Panc1 (cell line): Measurements from ENCODE around the gene PBX1. TPM values are rescaled to one million over a fixed set of nuclear protein-coding genes. Genes with fewer than 3 reads are reported as not detected.

ENCODE experiments used
- ATAC-seq: fragments of 200-7000 bp; cut with Tn5 transposase; 2 replicates; pipeline ENCODE4 v1.9.1; 2020; ENCODE audit warnings: mild to moderate bottlenecking, moderate library complexity
- BruUV-seq: library from RNA; stranded (reverse); fragments of 400-500 nt; replicated peaks from 2 replicates; lab custom pipeline; 2021; lab: Mats Ljungman, UMichigan
- CTCF ChIA-PET: fragments of 300-600 bp; sonication (Branson Sonifier 250); formaldehyde crosslinking; loops from one replicate; lab custom pipeline; 2022; ENCODE audit warnings: antibody characterized with exemption; lab: Charles Lee
- POLR2A ChIA-PET: fragments of 300-600 bp; sonication (Branson Sonifier 250); formaldehyde crosslinking; loops from one replicate; lab custom pipeline; 2022; ENCODE audit warnings: antibody characterized with exemption; lab: Charles Lee
- DNase-seq: peaks from one replicate; pipeline ENCODE4 v3.0.0-alpha.2; 2010; ENCODE audit warnings: low read depth, low spot score
- H3K27ac ChIP-seq: 2 replicates; pipeline ENCODE4 v1.5.1; 2011; ENCODE audit warnings: mild to moderate bottlenecking, low read length, inconsistent platforms
- H3K27me3 ChIP-seq: fragments of 200-500 bp; sonication (Bioruptor generic); 2 replicates; pipeline ENCODE4 v1.6.0; 2014; ENCODE audit warnings: low read length, inconsistent platforms; ENCODE audit not compliant: control insufficient read depth, insufficient read depth
- H3K36me3 ChIP-seq: fragments of 200-500 bp; sonication (Bioruptor generic); 2 replicates; pipeline ENCODE4 v1.5.1; 2014; ENCODE audit warnings: inconsistent platforms, mild to moderate bottlenecking, low read length, moderate library complexity; ENCODE audit not compliant: control insufficient read depth, insufficient read depth
- H3K4me1 ChIP-seq: 2 replicates; pipeline ENCODE4 v1.5.1; 2011; ENCODE audit warnings: inconsistent platforms, mild to moderate bottlenecking, low read length, moderate library complexity; ENCODE audit not compliant: control insufficient read depth, insufficient read depth
- H3K4me3 ChIP-seq, 2 experiments: 2 replicates each; pipeline ENCODE4 v1.5.1; 2011 to 2012; ENCODE audit warnings: low read depth in 2 of 2, low read length in 2 of 2, mild to moderate bottlenecking in 2 of 2, inconsistent platforms in 1 of 2, moderate library complexity in 1 of 2
- H3K9me3 ChIP-seq: fragments of 200-500 bp; sonication (Bioruptor generic); 2 replicates; pipeline ENCODE4 v1.5.1; 2014; ENCODE audit warnings: low read depth, mild to moderate bottlenecking, inconsistent platforms, low read length, moderate library complexity; ENCODE audit not compliant: control insufficient read depth, insufficient read depth
- CTCF ChIP-seq: fragments of 450-650 bp; IDR thresholded peaks from 2 replicates; pipeline ENCODE4 v1.5.1; 2017; ENCODE audit warnings: mild to moderate bottlenecking
- POLR2AphosphoS5 ChIP-seq: IDR thresholded peaks from 2 replicates; pipeline ENCODE4 v1.6.1; 2012; ENCODE audit warnings: mild to moderate bottlenecking, low read depth, low read length, moderate library complexity
- SIN3A ChIP-seq: IDR thresholded peaks from 2 replicates; pipeline ENCODE4 v1.6.1; 2012; ENCODE audit warnings: low read depth, mild to moderate bottlenecking, low read length, moderate library complexity, borderline replicate concordance; ENCODE audit not compliant: insufficient read depth
- TCF7L2 ChIP-seq: IDR thresholded peaks from 2 replicates; pipeline ENCODE4 v1.6.1; 2011; ENCODE audit warnings: mild to moderate bottlenecking, low read depth, low read length, inconsistent platforms
- in situ Hi-C: cut with HindIII; loops from 2 replicates; pipeline ENCODE4 v1.10.0; 2016; ENCODE audit warnings: low sequenced_read_pairs, low pct_unique_long_range_greater_than_20kb
- intact Hi-C: fragments of 100-400 bp; cut with micrococcal nuclease; formaldehyde crosslinking; loops from one replicate; pipeline ENCODE4 v1.10.0; 2022; ENCODE audit not compliant: unreplicated experiment
- total RNA-seq: library from RNA; stranded (reverse); gene quantifications from one replicate; pipeline ENCODE4 v1.2.1, GENCODE V29; 2021; ENCODE audit not compliant: unreplicated experiment
- TF ChIP-seq, protein P1 (sequence below), 2 experiments: IDR thresholded peaks; 2 replicates each; pipeline ENCODE4 v1.6.1; 2011 to 2012; ENCODE audit warnings: low read depth in 2 of 2, control low read depth in 1 of 2, low read length in 1 of 2, mild to moderate bottlenecking in 1 of 2, moderate library complexity in 1 of 2; ENCODE audit not compliant: insufficient read depth in 1 of 2

PBX1 gene
- total RNA-seq, 1 experiment from 2014 or later, result 2.0 TPM

DNA sequence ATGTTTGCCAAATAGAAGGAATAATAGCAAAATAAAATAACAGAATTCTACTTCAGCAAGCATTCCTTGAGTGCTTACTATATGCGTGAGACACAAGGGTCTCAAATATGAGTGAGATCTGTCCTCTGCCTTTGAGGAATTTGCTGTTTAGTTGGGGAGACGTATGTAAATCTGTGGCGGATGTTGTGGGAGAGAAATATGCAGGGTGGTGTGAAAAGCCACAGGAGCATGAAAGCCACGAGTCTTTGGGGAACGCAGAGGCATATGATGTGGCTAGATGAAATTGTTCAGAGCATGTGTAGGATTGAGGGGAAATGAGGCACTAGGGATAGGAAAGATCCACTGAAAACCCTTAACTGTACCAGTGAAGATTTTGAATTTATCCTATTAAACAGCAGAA, 244.4 kb downstream of the PBX1 start:
- in situ Hi-C loops (no loop called here), intact Hi-C loops (no loop called here)
- H3K4me1 ChIP-seq, result no peaks in the 10 kb centered on the region
- H3K27ac ChIP-seq, result no peak overlapping the region
- no peaks in the 10 kb centered on the region for H3K27me3 ChIP-seq
- ChIA-PET CTCF (no interaction called here), POLR2A (no interaction called here)
- ATAC-seq (no peak), DNase-seq (no peak)
- TF ChIP-seq SIN3A (no peak), POLR2AphosphoS5 (no peak), CTCF (no peak), TCF7L2 (no peak)
- TF ChIP-seq, protein P1, sequence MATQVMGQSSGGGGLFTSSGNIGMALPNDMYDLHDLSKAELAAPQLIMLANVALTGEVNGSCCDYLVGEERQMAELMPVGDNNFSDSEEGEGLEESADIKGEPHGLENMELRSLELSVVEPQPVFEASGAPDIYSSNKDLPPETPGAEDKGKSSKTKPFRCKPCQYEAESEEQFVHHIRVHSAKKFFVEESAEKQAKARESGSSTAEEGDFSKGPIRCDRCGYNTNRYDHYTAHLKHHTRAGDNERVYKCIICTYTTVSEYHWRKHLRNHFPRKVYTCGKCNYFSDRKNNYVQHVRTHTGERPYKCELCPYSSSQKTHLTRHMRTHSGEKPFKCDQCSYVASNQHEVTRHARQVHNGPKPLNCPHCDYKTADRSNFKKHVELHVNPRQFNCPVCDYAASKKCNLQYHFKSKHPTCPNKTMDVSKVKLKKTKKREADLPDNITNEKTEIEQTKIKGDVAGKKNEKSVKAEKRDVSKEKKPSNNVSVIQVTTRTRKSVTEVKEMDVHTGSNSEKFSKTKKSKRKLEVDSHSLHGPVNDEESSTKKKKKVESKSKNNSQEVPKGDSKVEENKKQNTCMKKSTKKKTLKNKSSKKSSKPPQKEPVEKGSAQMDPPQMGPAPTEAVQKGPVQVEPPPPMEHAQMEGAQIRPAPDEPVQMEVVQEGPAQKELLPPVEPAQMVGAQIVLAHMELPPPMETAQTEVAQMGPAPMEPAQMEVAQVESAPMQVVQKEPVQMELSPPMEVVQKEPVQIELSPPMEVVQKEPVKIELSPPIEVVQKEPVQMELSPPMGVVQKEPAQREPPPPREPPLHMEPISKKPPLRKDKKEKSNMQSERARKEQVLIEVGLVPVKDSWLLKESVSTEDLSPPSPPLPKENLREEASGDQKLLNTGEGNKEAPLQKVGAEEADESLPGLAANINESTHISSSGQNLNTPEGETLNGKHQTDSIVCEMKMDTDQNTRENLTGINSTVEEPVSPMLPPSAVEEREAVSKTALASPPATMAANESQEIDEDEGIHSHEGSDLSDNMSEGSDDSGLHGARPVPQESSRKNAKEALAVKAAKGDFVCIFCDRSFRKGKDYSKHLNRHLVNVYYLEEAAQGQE (IDR thresholded peaks at IDR 0.05; ENCODE audit: insufficient read depth in 1 of 2, low read depth in 2 of 2, low read length in 1 of 2), result no peak
- BruUV-seq, result no TSS peak
- H3K4me3 ChIP-seq, result no peak overlapping the region
- no peaks in the 10 kb centered on the region for H3K9me3 ChIP-seq
- no peaks in the 10 kb centered on the region for H3K36me3 ChIP-seq

DNA sequence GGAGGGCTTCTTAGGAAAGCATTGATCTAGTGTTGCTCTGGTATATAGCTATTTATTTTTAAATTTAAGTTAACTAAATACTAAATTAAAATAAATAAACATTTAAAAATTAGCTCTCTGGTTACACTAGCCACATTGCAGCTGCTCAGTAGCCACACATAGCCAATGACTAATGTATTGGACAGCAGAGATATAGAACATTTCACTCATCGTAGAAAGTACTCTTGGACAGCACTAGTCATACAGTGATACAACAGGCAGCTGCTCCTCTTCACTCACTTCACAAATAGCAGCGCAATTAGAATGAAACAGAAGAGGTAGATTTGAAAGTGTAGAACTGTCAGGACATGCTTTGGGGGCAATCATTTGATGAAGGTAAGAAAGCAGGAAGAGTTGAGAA, 245.4 kb downstream of the PBX1 start:
- H3K9me3 ChIP-seq, result no peaks in the 10 kb centered on the region
- no peak for TF ChIP-seq POLR2AphosphoS5
- TF ChIP-seq CTCF, result no peak
- TF ChIP-seq, protein P1 (IDR thresholded peaks at IDR 0.05; ENCODE audit: insufficient read depth in 1 of 2, low read depth in 2 of 2, low read length in 1 of 2), result no peak
- TF ChIP-seq SIN3A, result no peak
- no peak for TF ChIP-seq TCF7L2
- ChIA-PET CTCF (interaction anchor here (0.6 kb wide), 1 partner anchor 8 kb away, joined by 3 read pairs; no protein-coding TSS in a partner anchor), POLR2A (no interaction called here)
- in situ Hi-C loops, result no loop called here
- intact Hi-C loops, result no loop called here
- H3K4me1 ChIP-seq, result no peaks in the 10 kb centered on the region
- no peak overlapping the region for H3K4me3 ChIP-seq
- ATAC-seq (no peak), DNase-seq (no peak)
- H3K27me3 ChIP-seq, result no peaks in the 10 kb centered on the region
- no TSS peak for BruUV-seq
- no peak overlapping the region for H3K27ac ChIP-seq
- no peaks in the 10 kb centered on the region for H3K36me3 ChIP-seq
